HCT116 (cell line): ENCODE results near the gene USP10. TPM values are rescaled to one million over a fixed set of nuclear protein-coding genes. Genes with fewer than 3 reads are reported as not detected.

Experiments used
- ATAC-seq: fragments of 200-7000 bp; cut with Tn5 transposase; 2 replicates; pipeline ENCODE4 v1.9.1; 2020; ENCODE audit warnings: mild to moderate bottlenecking, moderate library complexity
- BruUV-seq: library from RNA; stranded (reverse); fragments of 400-500 nt; replicated peaks from 2 replicates; lab custom pipeline; 2021; lab: Mats Ljungman, UMichigan
- CTCF ChIA-PET: fragments of 300-600 bp; sonication (Branson Sonifier 250); formaldehyde crosslinking; loops from one replicate; lab custom pipeline; 2021; ENCODE audit warnings: antibody characterized with exemption; lab: Charles Lee
- POLR2A ChIA-PET: fragments of 300-600, 350-600 bp; sonication (Branson Sonifier 250); formaldehyde crosslinking; loops from one replicate; lab custom pipeline; 2021; ENCODE audit warnings: antibody characterized with exemption; lab: Charles Lee
- RAD21 ChIA-PET, 2 experiments: fragments of 300-600 bp; sonication (Branson Sonifier 250); formaldehyde crosslinking; loops; one replicate each; lab custom pipeline; 2023; ENCODE audit warnings: low total read pairs in 2 of 2; ENCODE audit not compliant: uncharacterized antibody in 2 of 2, unreplicated experiment in 2 of 2, low non-redundant PET in 1 of 2; lab: Charles Lee
- DNase-seq: peaks from one replicate; pipeline ENCODE4 v3.0.0-alpha.2; 2010; ENCODE audit warnings: low read depth, low spot score
- H2AFZ ChIP-seq: fragments of 200-600 bp; shearing (Covaris generic), sonication (generic); 2 replicates; pipeline ENCODE4 v1.6.1; 2017; ENCODE audit warnings: low read depth, mixed run types, mixed read lengths, antibody characterized with exemption, low read length; ENCODE audit not compliant: poor library complexity, severe bottlenecking
- H3K27ac ChIP-seq: 2 replicates; pipeline ENCODE4 v1.5.1; 2012; ENCODE audit warnings: low read depth, low read length
- H3K27me3 ChIP-seq: fragments of 200-600 bp; sonication (generic); 2 replicates; pipeline ENCODE4 v1.6.1; 2016; ENCODE audit warnings: mixed run types, low read length, mixed read lengths; ENCODE audit not compliant: insufficient read depth
- H3K36me3 ChIP-seq, 2 experiments: fragments of 200-500 bp in 1 of 2; fragments of 200-600 bp in 1 of 2; sonication (Bioruptor generic) in 1 of 2; sonication (generic) in 1 of 2; 2 replicates each; pipeline versions ENCODE4 v1.5.1 to v1.6.1; 2014 to 2016; ENCODE audit warnings: low read length in 2 of 2, inconsistent platforms in 1 of 2, mixed read lengths in 1 of 2, mixed run types in 1 of 2; ENCODE audit not compliant: insufficient read depth in 2 of 2, control insufficient read depth in 1 of 2
- H3K4me1 ChIP-seq, 2 experiments: fragments of 200-600 bp in 1 of 2; sonication (generic) in 1 of 2; 2 replicates each; pipeline versions ENCODE4 v1.5.1 to v1.6.1; 2012 to 2017; ENCODE audit warnings: low read length in 2 of 2, inconsistent platforms in 1 of 2, mild to moderate bottlenecking in 1 of 2, mixed read lengths in 1 of 2, mixed run types in 1 of 2, moderate library complexity in 1 of 2; ENCODE audit not compliant: insufficient read depth in 2 of 2, control insufficient read depth in 1 of 2
- H3K4me2 ChIP-seq: fragments of 200-600 bp; sonication (generic); 2 replicates; pipeline ENCODE4 v1.6.1; 2017; ENCODE audit warnings: mixed run types, low read length, mixed read lengths
- H3K4me3 ChIP-seq, 2 experiments: fragments of 200-600 bp in 1 of 2; sonication (generic) in 1 of 2; replicated peaks in 1 of 2; 2 replicates each; pipeline ENCODE4 v1.5.1; 2011 to 2016; ENCODE audit warnings: low read length in 2 of 2, control low read depth in 1 of 2, low read depth in 1 of 2, mild to moderate bottlenecking in 1 of 2, mixed read lengths in 1 of 2, mixed run types in 1 of 2
- H3K79me2 ChIP-seq: fragments of 200-600 bp; sonication (generic); 2 replicates; pipeline ENCODE4 v1.6.1; 2017; ENCODE audit warnings: mild to moderate bottlenecking, mixed run types, low read length, moderate library complexity, mixed read lengths; ENCODE audit not compliant: insufficient read depth
- H3K9ac ChIP-seq: fragments of 200-600 bp; sonication (generic); 2 replicates; pipeline ENCODE4 v1.6.1; 2016; ENCODE audit warnings: low read length, mixed read lengths
- H3K9me2 ChIP-seq: fragments of 200-600 bp; sonication (generic), shearing (Covaris generic); 2 replicates; pipeline ENCODE4 v1.6.1; 2017; ENCODE audit warnings: mixed run types, mild to moderate bottlenecking, moderate library complexity; ENCODE audit not compliant: insufficient read depth
- H3K9me3 ChIP-seq, 2 experiments: fragments of 200-500 bp in 1 of 2; fragments of 200-600 bp in 1 of 2; sonication (Bioruptor generic) in 1 of 2; sonication (generic) in 1 of 2; 2 replicates each; pipeline ENCODE4 v1.6.1; 2014 to 2017; ENCODE audit warnings: low read length in 2 of 2, mixed read lengths in 2 of 2, inconsistent platforms in 1 of 2, low read depth in 1 of 2, mild to moderate bottlenecking in 1 of 2, mixed run types in 1 of 2, moderate library complexity in 1 of 2; ENCODE audit not compliant: control insufficient read depth in 1 of 2, insufficient read depth in 1 of 2
- H4K20me1 ChIP-seq: fragments of 200-600 bp; sonication (generic), shearing (Covaris generic); 2 replicates; pipeline ENCODE4 v1.6.1; 2017; ENCODE audit warnings: mixed run types, mild to moderate bottlenecking, moderate library complexity; ENCODE audit not compliant: insufficient read depth
- CBX3 ChIP-seq: IDR thresholded peaks from 2 replicates; pipeline ENCODE4 v1.6.1; 2012; ENCODE audit warnings: low read depth
- CEBPB ChIP-seq: IDR thresholded peaks from 2 replicates; pipeline ENCODE4 v1.6.1; 2012; ENCODE audit warnings: low read depth
- EGR1 ChIP-seq: IDR thresholded peaks from 2 replicates; pipeline ENCODE4 v1.6.1; 2012; ENCODE audit warnings: low read depth
- EZH2phosphoT487 ChIP-seq: fragments of 200-600 bp; IDR thresholded peaks from 2 replicates; pipeline ENCODE4 v1.6.1; 2018; ENCODE audit warnings: antibody characterized with exemption, borderline replicate concordance
- FOSL1 ChIP-seq: IDR thresholded peaks from 2 replicates; pipeline ENCODE4 v1.6.1; 2012; ENCODE audit warnings: low read depth
- JUND ChIP-seq: IDR thresholded peaks from 2 replicates; pipeline ENCODE4 v1.6.1; 2012
- MAX ChIP-seq: IDR thresholded peaks from 2 replicates; pipeline ENCODE4 v1.6.1; 2012
- POLR2A ChIP-seq: IDR thresholded peaks from 2 replicates; pipeline ENCODE4 v1.7.0; 2011; ENCODE audit warnings: borderline replicate concordance; ENCODE audit not compliant: insufficient read depth, insufficient read length; ENCODE audit errors: extremely low read depth
- POLR2AphosphoS5 ChIP-seq: IDR thresholded peaks from 2 replicates; pipeline ENCODE4 v1.6.1; 2011; ENCODE audit warnings: mild to moderate bottlenecking, low read depth, low read length, moderate library complexity
- RAD21 ChIP-seq: IDR thresholded peaks from 2 replicates; pipeline ENCODE4 v1.6.1; 2012; ENCODE audit warnings: low read depth, mild to moderate bottlenecking
- SP1 ChIP-seq: IDR thresholded peaks from 2 replicates; pipeline ENCODE4 v1.6.1; 2012; ENCODE audit warnings: low read depth
- SRF ChIP-seq: IDR thresholded peaks from 2 replicates; pipeline ENCODE4 v1.6.1; 2012; ENCODE audit warnings: low read depth
- TCF7L2 ChIP-seq: IDR thresholded peaks from 2 replicates; pipeline ENCODE4 v1.7.0; 2011; ENCODE audit warnings: borderline replicate concordance, inconsistent platforms; ENCODE audit not compliant: insufficient read depth, insufficient read length; ENCODE audit errors: extremely low read depth
- YY1 ChIP-seq: IDR thresholded peaks from 2 replicates; pipeline ENCODE4 v1.6.1; 2011; ENCODE audit warnings: low read length, low read depth, moderate library complexity, mild to moderate bottlenecking; ENCODE audit not compliant: insufficient replicate concordance; ENCODE audit errors: extremely low read depth
- ZBTB33 ChIP-seq: IDR thresholded peaks from 2 replicates; pipeline ENCODE4 v1.6.1; 2011; ENCODE audit warnings: mild to moderate bottlenecking, low read length, moderate library complexity; ENCODE audit not compliant: insufficient replicate concordance; ENCODE audit errors: extremely low read depth
- ZFX ChIP-seq: fragments of 450-650 bp; IDR thresholded peaks from 2 replicates; pipeline ENCODE4 v1.6.1; 2017
- ZNF274 ChIP-seq: fragments of 200-500 bp; sonication (Bioruptor generic); IDR thresholded peaks from 2 replicates; pipeline ENCODE4 v1.6.1; 2014; ENCODE audit warnings: mild to moderate bottlenecking, low read depth, low read length, inconsistent platforms
- intact Hi-C: fragments of 100-400 bp; cut with micrococcal nuclease; formaldehyde crosslinking; loops from 2 replicates; pipeline ENCODE4 v1.10.0; 2022
- total RNA-seq: library from RNA; stranded (reverse); gene quantifications from one replicate; pipeline ENCODE4 v1.2.1, GENCODE V29; 2021; ENCODE audit not compliant: unreplicated experiment
- TF ChIP-seq, protein P1 (sequence below), 3 experiments: fragments of 200-600 bp in 1 of 3; sonication (generic) in 1 of 3; IDR thresholded peaks in 2 of 3; conservative IDR thresholded peaks in 1 of 3; 2 replicates each; pipeline ENCODE4 v1.5.1; 2012 to 2017; ENCODE audit warnings: low read depth in 2 of 3, low read length in 2 of 3, antibody characterized with exemption in 1 of 3, borderline replicate concordance in 1 of 3, control low read depth in 1 of 3, mild to moderate bottlenecking in 1 of 3, mixed read lengths in 1 of 3, mixed run types in 1 of 3, moderate library complexity in 1 of 3; ENCODE audit not compliant: insufficient read depth in 1 of 3

Gene USP10
- total RNA-seq, 1 experiment from 2014 or later: 175 TPM

- Histone ChIP-seq H2AFZ (no peak overlapping the region), H3K9ac (no peak overlapping the region), H3K27ac (no peak overlapping the region), H3K79me2 (peaks cover 100% of the 10 kb centered on the region), H4K20me1 (peaks cover 56% of the 10 kb centered on the region; the same call in 1 of the 2 replicates), H3K4me3 (no peak overlapping the region), H3K4me2 (no peak overlapping the region), H3K27me3 (no peaks in the 10 kb centered on the region), H3K36me3 (peaks cover 2 to 18% of the 10 kb centered on the region in 2 experiments; a peak in 1 of 4 replicates), H3K4me1 (peaks cover 0 to 13% of the 10 kb centered on the region in 2 experiments; a peak in 1 of 4 replicates), H3K9me2 (no peaks in the 10 kb centered on the region), H3K9me3 (no peaks in the 10 kb centered on the region)
- TF ChIP-seq TCF7L2 (no peak), EZH2phosphoT487 (no peak), CBX3 (no peak), SP1 (no peak), CEBPB (no peak), SRF (no peak), ZNF274 (no peak), POLR2A (no peak), FOSL1 (no peak), POLR2AphosphoS5 (no peak; the same call in 1 of the 2 replicates), YY1 (no peak), RAD21 (peak; percentile 90), MAX (no peak), ZBTB33 (no peak), EGR1 (no peak), ZFX (no peak), JUND (no peak)
- TF ChIP-seq, protein P1, sequence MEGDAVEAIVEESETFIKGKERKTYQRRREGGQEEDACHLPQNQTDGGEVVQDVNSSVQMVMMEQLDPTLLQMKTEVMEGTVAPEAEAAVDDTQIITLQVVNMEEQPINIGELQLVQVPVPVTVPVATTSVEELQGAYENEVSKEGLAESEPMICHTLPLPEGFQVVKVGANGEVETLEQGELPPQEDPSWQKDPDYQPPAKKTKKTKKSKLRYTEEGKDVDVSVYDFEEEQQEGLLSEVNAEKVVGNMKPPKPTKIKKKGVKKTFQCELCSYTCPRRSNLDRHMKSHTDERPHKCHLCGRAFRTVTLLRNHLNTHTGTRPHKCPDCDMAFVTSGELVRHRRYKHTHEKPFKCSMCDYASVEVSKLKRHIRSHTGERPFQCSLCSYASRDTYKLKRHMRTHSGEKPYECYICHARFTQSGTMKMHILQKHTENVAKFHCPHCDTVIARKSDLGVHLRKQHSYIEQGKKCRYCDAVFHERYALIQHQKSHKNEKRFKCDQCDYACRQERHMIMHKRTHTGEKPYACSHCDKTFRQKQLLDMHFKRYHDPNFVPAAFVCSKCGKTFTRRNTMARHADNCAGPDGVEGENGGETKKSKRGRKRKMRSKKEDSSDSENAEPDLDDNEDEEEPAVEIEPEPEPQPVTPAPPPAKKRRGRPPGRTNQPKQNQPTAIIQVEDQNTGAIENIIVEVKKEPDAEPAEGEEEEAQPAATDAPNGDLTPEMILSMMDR (IDR thresholded peaks at IDR 0.05 in 2 of 3, conservative IDR thresholded peaks at IDR 0.05 in 1 of 3; ENCODE audit: borderline replicate concordance in 1 of 3, insufficient read depth in 1 of 3, low read depth in 2 of 3, low read length in 2 of 3): peak; percentile 82 to 97 (median 86)
- RAD21 ChIA-PET: interaction anchor here in 1 of 2 experiments (0.5 to 1.9 kb wide), 2 partner anchors 125 to 217 kb away, joined by 4 to 9 read pairs; no protein-coding TSS in a partner anchor
- DNase-seq (peak; percentile 79), ATAC-seq (peak; percentile 86)
- POLR2A ChIA-PET: no interaction called here
- CTCF ChIA-PET: interaction anchor here (0.6 to 6.8 kb wide), 9 partner anchors 8 to 218 kb away, joined by 3 to 71 read pairs (median 4); no protein-coding TSS in a partner anchor
- intact Hi-C loops: loop anchor here (1.0 kb wide), 3 partner anchors 198 to 332 kb away; no protein-coding TSS in a partner anchor
- no TSS peak for BruUV-seq
Measured at GRCh38 chr16:84754353-84754856, 54.6 kb downstream of the USP10 start.
